K562 (cell line): ENCODE data around the gene TESK1. TPM values are rescaled to one million over a fixed set of nuclear protein-coding genes. Genes with fewer than 3 reads are reported as not detected.

Experiments
- CEBPB ChIP-seq: fragments of 450-650 bp; IDR thresholded peaks from 2 replicates; pipeline ENCODE4 v1.6.1; 2016; ENCODE audit warnings: missing genetic modification characterization, missing compliant biosample characterization
- CTBP1 ChIP-seq: fragments of 450-650 bp; IDR thresholded peaks from 2 replicates; pipeline ENCODE4 v1.6.1; 2016; ENCODE audit warnings: borderline replicate concordance
- IRF2 ChIP-seq: sonication (generic); formaldehyde crosslinking; IDR thresholded peaks from 2 replicates; pipeline ENCODE4 v1.8.1; 2022; ENCODE audit warnings: mild to moderate bottlenecking, missing genetic modification reagents
- JUN ChIP-seq, 2 experiments: sonication (generic) in 1 of 2; formaldehyde crosslinking in 1 of 2; IDR thresholded peaks; 2 replicates each; pipeline versions ENCODE4 v1.6.1 to v1.8.0; 2012 to 2022; ENCODE audit warnings: borderline replicate concordance in 2 of 2, mild to moderate bottlenecking in 2 of 2, improper control_type of control experiment in 1 of 2, low read depth in 1 of 2, low read length in 1 of 2, missing genetic modification reagents in 1 of 2
- KDM1A ChIP-seq, 2 experiments: fragments of 450-650 bp; IDR thresholded peaks; 2 replicates each; pipeline ENCODE4 v1.6.1; 2016; ENCODE audit warnings: mild to moderate bottlenecking in 2 of 2
- KLF16 ChIP-seq: IDR thresholded peaks from 2 replicates; pipeline ENCODE4 v1.6.1; 2016; ENCODE audit warnings: antibody characterized with exemption
- MECOM ChIP-seq: fragments of 250-450 bp; sonication (Bioruptor Pico); IDR thresholded peaks from 2 replicates; pipeline ENCODE4 v1.8.0; 2022; ENCODE audit warnings: inconsistent platforms
- MLX ChIP-seq, 2 experiments: fragments of 450-650 bp in 1 of 2; sonication (generic) in 1 of 2; formaldehyde crosslinking; conservative IDR thresholded peaks; 2 replicates each; pipeline versions ENCODE4 v1.4.0 to v1.8.1; 2020 to 2022; ENCODE audit warnings: mild to moderate bottlenecking in 1 of 2, missing genetic modification reagents in 1 of 2
- RNF219 ChIP-seq: fragments of 250-450 bp; sonication (Bioruptor Pico); IDR thresholded peaks from 2 replicates; pipeline ENCODE4 v1.5.0; 2022; ENCODE audit warnings: mild to moderate bottlenecking
- ZNF124 ChIP-seq: sonication (generic); formaldehyde crosslinking; IDR thresholded peaks from 2 replicates; pipeline ENCODE4 v1.8.1; 2022; ENCODE audit warnings: missing genetic modification reagents
- ZNF408 ChIP-seq: fragments of 250-450 bp; sonication (Bioruptor Pico); IDR thresholded peaks from 2 replicates; pipeline ENCODE4 v1.4.0; 2020; ENCODE audit warnings: low read depth, mild to moderate bottlenecking, moderate library complexity
- ZNF551 ChIP-seq: fragments of 250-450 bp; sonication (Bioruptor Pico); IDR thresholded peaks from 2 replicates; pipeline ENCODE4 v1.5.0; 2021; ENCODE audit warnings: mild to moderate bottlenecking, moderate library complexity
- polyA plus RNA-seq, 8 experiments: library from polyadenylated mRNA; depleted of rRNA in 4 of 8; stranded (reverse) in 5 of 8; unstranded in 3 of 8; fragments of >200 nt; fragmentation: Nextera tagmentation in 2 of 8; fragmentation: Illumina TruSeq in 1 of 8; extraction: Ambion mirVana in 2 of 8; extraction: Trizol in 1 of 8; gene quantifications; 2 replicates each; pipeline versions ENCODE4 v1.2.1 to v1.2.3, GENCODE V29; 2011 to 2014; ENCODE audit warnings: inconsistent platforms in 1 of 8, missing spikeins in 1 of 8
- total RNA-seq, 7 experiments: library from RNA; depleted of rRNA in 6 of 7; stranded (reverse); fragments of >200 nt in 6 of 7; fragmentation: Illumina TruSeq in 2 of 7; extraction: Trizol in 2 of 7; gene quantifications; 2 replicates each; pipeline versions ENCODE4 v1.2.1 to v1.2.3, GENCODE V29; 2011 to 2021; ENCODE audit warnings: low replicate concordance in 1 of 7
- TF ChIP-seq, protein P1 (sequence below): fragments of 250-450 bp; sonication (Bioruptor Pico); IDR thresholded peaks from 2 replicates; pipeline ENCODE4 v1.6.1; 2021; ENCODE audit warnings: mild to moderate bottlenecking
- TF ChIP-seq, protein P2 (sequence below), 2 experiments: fragments of 450-650 bp; formaldehyde crosslinking in 1 of 2; IDR thresholded peaks; 2 replicates each; pipeline versions ENCODE4 v1.4.0 to v1.6.1; 2014 to 2020; ENCODE audit warnings: mild to moderate bottlenecking in 2 of 2, borderline replicate concordance in 1 of 2, low read depth in 1 of 2

TESK1 gene
- total and polyA plus RNA-seq, 9 of the 15 experiments (the other 6 are each of a cell fraction or from before 2014, with no cell fraction given): 0.07 to 10.4 (median 4.1) TPM

DNA sequence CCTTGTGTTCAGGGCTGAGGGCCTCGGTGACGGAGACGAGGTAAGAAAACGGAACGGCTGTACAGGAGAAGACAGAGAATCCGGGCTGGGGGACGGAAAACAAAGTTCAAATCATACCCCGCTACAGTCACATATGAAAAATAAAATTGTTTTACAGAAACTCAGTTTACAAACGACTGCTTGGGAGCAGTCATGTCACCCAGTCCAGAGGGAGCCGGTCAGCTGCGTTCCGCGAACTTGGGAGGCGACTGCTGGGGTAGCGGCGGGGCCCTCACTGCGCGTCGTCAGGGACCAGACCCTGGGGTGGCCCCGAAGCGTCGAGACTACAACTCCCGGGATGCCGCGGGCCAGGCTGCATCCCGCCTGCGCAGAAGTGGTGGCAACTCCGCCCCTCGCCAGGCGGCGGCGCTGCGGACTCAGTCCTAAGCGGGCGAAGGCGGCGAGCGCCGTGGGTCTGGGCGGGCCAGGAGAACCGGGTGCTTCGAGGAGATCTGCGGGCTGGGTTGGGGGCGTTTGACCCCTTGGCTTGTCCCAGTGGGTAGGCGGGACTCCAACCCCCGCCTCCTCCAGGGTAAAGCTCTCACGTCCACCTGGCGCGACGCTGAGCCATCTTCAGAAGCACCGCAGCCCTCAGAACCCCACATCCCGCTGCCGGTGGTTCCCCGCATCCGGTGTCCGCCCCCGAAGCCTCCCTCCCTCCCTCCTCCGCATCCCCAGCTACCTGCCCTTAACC lies 41.6 kb downstream of the TESK1 start (continued):
- no peak for TF ChIP-seq MLX (CRISPR knock-in tag; conservative IDR thresholded peaks at IDR 0.05)
- no peak for TF ChIP-seq MECOM
- TF ChIP-seq ZNF551 (CRISPR knock-in tag): no peak
- TF ChIP-seq ZNF408: no peak
- TF ChIP-seq IRF2 (CRISPR knock-in tag): no peak
- no peak for TF ChIP-seq CEBPB
- TF ChIP-seq, protein P1, sequence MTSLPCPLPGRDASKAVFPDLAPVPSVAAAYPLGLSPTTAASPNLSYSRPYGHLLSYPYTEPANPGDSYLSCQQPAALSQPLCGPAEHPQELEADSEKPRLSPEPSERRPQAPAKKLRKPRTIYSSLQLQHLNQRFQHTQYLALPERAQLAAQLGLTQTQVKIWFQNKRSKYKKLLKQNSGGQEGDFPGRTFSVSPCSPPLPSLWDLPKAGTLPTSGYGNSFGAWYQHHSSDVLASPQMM: no peak
- no peak for TF ChIP-seq RNF219 (CRISPR knock-in tag)
- TF ChIP-seq JUN (IDR thresholded peaks at IDR 0.05; ENCODE audit: borderline replicate concordance, low read depth, low read length): 0 out of 2 replicates have a peak, but pooled peaks have one; percentile 6
- TF ChIP-seq JUN (CRISPR knock-in tag; IDR thresholded peaks at IDR 0.05; ENCODE audit: borderline replicate concordance): no peak
- no peak for TF ChIP-seq KDM1A (IDR thresholded peaks at IDR 0.05)
- no peak for TF ChIP-seq ZNF124 (CRISPR knock-in tag)
- peak; percentile 39; the same call in 1 of the 2 replicates for TF ChIP-seq CTBP1
- TF ChIP-seq, protein P2, sequence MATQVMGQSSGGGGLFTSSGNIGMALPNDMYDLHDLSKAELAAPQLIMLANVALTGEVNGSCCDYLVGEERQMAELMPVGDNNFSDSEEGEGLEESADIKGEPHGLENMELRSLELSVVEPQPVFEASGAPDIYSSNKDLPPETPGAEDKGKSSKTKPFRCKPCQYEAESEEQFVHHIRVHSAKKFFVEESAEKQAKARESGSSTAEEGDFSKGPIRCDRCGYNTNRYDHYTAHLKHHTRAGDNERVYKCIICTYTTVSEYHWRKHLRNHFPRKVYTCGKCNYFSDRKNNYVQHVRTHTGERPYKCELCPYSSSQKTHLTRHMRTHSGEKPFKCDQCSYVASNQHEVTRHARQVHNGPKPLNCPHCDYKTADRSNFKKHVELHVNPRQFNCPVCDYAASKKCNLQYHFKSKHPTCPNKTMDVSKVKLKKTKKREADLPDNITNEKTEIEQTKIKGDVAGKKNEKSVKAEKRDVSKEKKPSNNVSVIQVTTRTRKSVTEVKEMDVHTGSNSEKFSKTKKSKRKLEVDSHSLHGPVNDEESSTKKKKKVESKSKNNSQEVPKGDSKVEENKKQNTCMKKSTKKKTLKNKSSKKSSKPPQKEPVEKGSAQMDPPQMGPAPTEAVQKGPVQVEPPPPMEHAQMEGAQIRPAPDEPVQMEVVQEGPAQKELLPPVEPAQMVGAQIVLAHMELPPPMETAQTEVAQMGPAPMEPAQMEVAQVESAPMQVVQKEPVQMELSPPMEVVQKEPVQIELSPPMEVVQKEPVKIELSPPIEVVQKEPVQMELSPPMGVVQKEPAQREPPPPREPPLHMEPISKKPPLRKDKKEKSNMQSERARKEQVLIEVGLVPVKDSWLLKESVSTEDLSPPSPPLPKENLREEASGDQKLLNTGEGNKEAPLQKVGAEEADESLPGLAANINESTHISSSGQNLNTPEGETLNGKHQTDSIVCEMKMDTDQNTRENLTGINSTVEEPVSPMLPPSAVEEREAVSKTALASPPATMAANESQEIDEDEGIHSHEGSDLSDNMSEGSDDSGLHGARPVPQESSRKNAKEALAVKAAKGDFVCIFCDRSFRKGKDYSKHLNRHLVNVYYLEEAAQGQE (IDR thresholded peaks at IDR 0.05; ENCODE audit: borderline replicate concordance): peak; percentile 46; the same call in 1 of the 2 replicates
- TF ChIP-seq, protein P2 (CRISPR knock-in tag; IDR thresholded peaks at IDR 0.05; ENCODE audit: low read depth): no peak
- TF ChIP-seq KLF16: no peak
